Measurements from ENCODE around the gene GMDS. TPM values are rescaled to one million over a fixed set of nuclear protein-coding genes. Genes with fewer than 3 reads are reported as not detected.

GMDS gene
- total and polyA plus RNA-seq, 11 donors = 4.5 to 10.7 (median 7.0) TPM

GRCh38 chr6:2140438-2141128 lies 104.8 kb downstream of the GMDS start:
- H3K9me3 ChIP-seq = no peaks in the 10 kb centered on the region
- 74 to 85% (median 78%) methylated on average over 6 of the region's 6 CpGs for WGBS, 4 donors
- intact Hi-C loops (cut with DNase I) = no loop called here
- H3K4me3 ChIP-seq = no peak overlapping the region
- no peaks in the 10 kb centered on the region for H3K36me3 ChIP-seq
- no peak for DNase-seq
- no peak for ATAC-seq
- H3K4me1 ChIP-seq = no peaks in the 10 kb centered on the region
- H3K27me3 ChIP-seq = no peaks in the 10 kb centered on the region
- no peak overlapping the region for H3K27ac ChIP-seq
- no peak for TF ChIP-seq CTCF (IDR thresholded peaks at IDR 0.05)
- no peak for TF ChIP-seq POLR2A (IDR thresholded peaks at IDR 0.05)

- TF ChIP-seq CTCF (IDR thresholded peaks at IDR 0.05) (no peak), POLR2A (IDR thresholded peaks at IDR 0.05) (no peak)
- intact Hi-C loops (cut with DNase I) = no loop called here
- Histone ChIP-seq H3K27me3 (no peaks in the 10 kb centered on the region), H3K4me1 (peaks cover 0 to 18% (median 3%) of the 10 kb centered on the region in 12 donors), H3K4me3 (no peak overlapping the region), H3K27ac (no peak overlapping the region), H3K36me3 (no peaks in the 10 kb centered on the region), H3K9me3 (no peaks in the 10 kb centered on the region)
- ATAC-seq = no peak
- WGBS, 4 donors = 98 to 99% (median 99%) methylated on average over 2 of the region's 2 CpGs
- DNase-seq = no peak
Measured at GRCh38 chr6:2135401-2135800, 110.0 kb downstream of the GMDS start.

GRCh38 chr6:2134554-2134953 lies 110.9 kb downstream of the GMDS start:
- ATAC-seq (no peak), DNase-seq (no peak)
- no peaks in the 10 kb centered on the region for H3K27me3 ChIP-seq
- no peak for TF ChIP-seq POLR2A (IDR thresholded peaks at IDR 0.05)
- no peak for TF ChIP-seq CTCF (IDR thresholded peaks at IDR 0.05)
- peaks cover 0 to 18% (median 3%) of the 10 kb centered on the region in 12 donors for H3K4me1 ChIP-seq
- intact Hi-C loops (cut with DNase I) = no loop called here
- H3K27ac ChIP-seq = no peak overlapping the region
- H3K36me3 ChIP-seq = no peaks in the 10 kb centered on the region
- no peaks in the 10 kb centered on the region for H3K9me3 ChIP-seq
- H3K4me3 ChIP-seq = no peak overlapping the region

GRCh38 chr6:2133716-2134310 lies 111.6 kb downstream of the GMDS start:
- intact Hi-C loops (cut with DNase I) = no loop called here
- Histone ChIP-seq H3K27ac (no peak overlapping the region), H3K27me3 (no peaks in the 10 kb centered on the region), H3K4me1 (peaks cover 0 to 18% (median 3%) of the 10 kb centered on the region in 12 donors), H3K36me3 (no peaks in the 10 kb centered on the region), H3K9me3 (no peaks in the 10 kb centered on the region), H3K4me3 (no peak overlapping the region)
- ATAC-seq (no peak), DNase-seq (no peak)
- TF ChIP-seq CTCF (IDR thresholded peaks at IDR 0.05) (no peak), POLR2A (IDR thresholded peaks at IDR 0.05) (no peak)
- 88 to 93% (median 91%) methylated on average over 7 of the region's 7 CpGs for WGBS, 4 donors

Measured in heart left ventricle (tissue), 16 donors.